ENCODE results near the gene EIF1B.
"Not testable (repeated sequence)": the region's sequence is repeated elsewhere in the genome, so short reads cannot be mapped to it uniquely, and the experiment has no call there.

The EIF1B gene

DNA sequence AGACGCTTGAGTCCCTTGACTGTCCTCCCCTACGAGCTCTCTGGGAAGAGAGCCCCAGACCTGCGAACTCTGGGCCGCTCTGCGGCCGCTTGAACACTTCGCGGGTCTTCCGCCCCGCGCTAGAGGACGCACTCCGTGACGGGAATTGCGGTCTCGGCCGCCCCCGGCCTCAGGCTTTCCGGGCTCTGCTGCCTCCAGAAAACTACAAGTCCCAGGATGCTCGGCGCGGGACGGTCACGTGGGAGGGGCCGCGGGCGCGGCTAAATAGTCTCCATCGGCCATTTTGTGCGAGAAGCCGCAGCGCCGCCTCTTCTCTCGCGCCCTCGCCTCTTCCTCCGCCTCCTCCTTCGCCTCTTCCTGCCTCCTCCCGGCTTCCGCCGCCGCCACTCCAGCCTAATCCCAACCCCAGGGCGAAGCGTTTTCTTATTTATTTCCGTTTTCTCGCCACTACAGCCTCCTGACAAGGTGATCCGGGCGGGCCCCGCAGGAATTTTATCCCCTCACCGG lies at the start of gene EIF1B:
EIF1B (plus strand) TSS at position 290 of the 507 bp plus-strand sequence. CDS start 235 bp downstream, outside the sequence.
- DNase-seq (ENCODE audit: low read depth in 2 of 2): peak; percentile 97 to 98

DNA sequence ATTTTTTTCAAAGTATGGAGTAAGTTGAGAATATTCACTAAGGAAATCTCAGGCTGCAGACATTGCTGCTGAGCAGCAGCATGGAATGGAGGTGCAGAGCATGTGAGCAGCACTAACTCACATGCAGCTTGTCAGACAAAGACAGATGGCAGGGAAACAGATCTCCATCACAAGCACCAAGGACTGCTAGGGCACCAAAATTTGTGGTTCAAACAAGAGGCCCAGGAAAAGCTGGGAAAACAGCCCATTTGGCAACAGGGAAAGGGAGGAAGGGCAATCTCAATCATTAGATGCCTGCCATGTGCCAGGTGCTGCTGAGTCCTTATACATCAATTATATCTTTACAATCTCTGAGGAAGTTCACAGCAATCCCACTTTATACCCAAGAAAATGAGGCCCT lies 47.2 kb upstream of the EIF1B start:
- no peak for DNase-seq (ENCODE audit: low read depth in 2 of 2)

DNA sequence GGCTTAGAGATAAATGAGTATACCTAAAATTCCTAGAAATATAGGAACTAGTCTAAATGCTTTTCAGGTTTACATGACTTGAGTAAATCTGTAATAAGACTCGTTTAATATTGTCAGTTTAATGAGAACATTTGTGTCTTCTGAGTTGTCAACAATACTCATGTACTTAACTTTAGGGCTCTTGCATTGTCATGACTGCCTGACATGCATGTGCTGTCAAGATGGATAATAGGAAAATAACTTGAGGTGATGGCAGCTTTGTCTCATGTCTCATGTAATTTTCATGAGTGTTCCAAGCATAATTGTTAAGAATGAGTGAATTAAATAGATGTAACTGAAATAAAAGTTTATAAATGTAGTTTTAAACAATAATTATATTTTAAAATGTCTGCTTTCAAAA lies 45.1 kb upstream of the EIF1B start:
- no peak for DNase-seq (ENCODE audit: low read depth in 2 of 2)

DNA sequence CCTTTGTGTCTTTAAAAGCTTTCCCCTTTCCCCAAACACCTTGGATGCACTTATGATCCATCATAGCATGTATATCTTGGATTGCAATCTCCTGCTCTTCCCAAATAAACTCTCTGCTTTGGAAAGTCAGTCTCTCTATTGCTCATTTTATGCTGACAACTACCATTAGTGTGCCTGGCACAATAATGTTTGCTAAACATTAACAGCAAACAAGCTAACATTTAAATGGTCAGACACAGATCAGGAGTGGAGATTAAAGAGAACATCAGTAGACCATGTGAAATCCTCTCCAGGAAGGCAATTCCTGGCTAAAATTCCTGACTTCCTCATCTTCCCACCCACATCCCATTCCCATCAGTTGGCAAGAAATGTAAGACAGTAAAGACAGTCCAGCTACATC lies 44.3 kb upstream of the EIF1B start:
- DNase-seq (ENCODE audit: low read depth in 2 of 2): no peak

DNA sequence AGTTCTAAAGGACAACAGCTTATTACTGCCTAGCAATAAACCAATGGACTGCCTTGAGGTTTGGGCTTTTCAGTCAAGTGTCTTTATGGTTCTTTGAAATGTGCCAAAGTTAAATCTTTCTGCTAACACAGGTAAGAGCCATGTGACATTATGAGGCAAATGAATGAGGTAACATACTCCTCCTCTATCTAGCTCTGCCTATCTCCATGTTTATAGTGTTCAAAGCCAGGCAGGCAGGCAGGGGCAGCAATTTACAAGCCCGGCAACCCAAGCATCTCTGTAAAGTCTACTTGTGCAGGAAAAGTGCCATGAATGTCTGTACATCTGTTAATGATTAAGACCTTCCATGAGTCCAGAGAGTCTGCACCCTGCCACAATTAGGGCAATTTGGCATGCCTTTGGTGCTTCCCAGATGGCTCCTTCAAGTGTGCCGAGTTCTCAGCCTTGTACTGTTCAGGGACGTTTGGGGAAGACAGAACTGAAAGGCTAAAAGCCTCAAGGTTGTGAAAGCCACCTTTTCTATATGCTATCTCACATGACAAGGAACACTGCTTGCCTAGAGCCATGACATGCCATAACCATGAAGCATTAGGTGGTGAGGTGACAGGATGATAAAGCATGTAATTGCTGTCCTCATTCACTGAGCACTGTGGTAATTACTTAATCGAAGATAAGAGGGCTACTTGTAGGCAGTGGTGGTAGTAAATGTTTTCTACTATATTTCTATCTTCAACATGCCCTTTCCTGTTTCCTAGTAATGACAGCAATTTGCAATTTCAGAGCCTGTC lies 41.4 kb upstream of the EIF1B start:
- no peak for DNase-seq (ENCODE audit: low read depth in 2 of 2)

DNA sequence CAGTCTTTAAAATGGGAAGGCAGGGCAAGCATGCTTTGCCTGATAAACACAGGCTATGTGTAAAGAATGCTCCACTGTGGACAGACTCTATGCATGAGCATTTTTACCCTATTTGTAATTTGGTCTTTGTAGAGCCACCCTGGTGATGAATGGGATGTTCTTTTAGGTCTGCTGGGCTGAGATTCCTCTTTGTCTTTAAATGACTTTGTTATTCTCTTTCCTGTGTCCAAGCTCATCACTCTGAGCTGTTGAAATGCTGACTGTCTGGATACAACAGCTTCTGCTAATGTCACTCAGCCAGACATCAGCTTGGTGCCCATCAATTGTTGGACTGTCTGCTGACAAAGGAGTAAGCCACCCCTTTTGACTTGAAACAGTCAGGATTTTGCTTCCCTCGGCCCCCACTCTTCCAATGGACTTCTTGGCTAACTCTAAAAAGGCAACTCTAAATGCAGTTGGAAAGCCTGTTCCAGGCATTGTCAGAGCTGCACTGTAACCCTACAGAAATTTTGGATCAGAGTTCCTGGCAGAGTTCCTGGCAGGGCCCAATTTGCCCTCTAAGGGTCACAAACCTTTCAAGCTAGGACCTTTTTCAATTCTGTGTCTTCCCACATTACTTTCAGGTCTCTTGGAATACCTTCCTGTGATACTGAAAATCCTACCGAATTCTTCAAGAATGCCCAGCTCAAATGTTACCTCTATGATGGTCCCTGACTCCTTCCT lies 40.5 kb upstream of the EIF1B start:
- no peak for DNase-seq (ENCODE audit: low read depth in 2 of 2)

DNA sequence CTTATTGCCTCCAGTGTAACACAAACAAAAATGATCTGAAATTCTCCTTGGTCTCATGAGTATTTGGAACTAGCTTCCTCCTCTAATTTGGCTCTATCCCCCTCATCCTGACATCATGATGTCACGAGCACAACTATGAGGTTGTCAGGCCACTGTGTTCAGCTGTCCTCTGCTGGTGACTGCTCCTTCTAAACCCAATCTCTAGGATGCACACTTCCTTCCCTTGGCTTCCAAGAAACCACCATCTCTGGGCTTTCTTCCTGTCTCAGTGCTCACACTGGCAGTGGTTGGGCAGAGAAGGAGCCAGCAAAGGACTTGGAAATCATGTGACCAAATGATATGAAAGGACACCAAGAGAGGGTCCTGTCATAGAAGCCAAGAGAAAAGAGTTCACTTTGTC lies 30.7 kb upstream of the EIF1B start:
- DNase-seq (ENCODE audit: low read depth in 2 of 2): no peak

DNA sequence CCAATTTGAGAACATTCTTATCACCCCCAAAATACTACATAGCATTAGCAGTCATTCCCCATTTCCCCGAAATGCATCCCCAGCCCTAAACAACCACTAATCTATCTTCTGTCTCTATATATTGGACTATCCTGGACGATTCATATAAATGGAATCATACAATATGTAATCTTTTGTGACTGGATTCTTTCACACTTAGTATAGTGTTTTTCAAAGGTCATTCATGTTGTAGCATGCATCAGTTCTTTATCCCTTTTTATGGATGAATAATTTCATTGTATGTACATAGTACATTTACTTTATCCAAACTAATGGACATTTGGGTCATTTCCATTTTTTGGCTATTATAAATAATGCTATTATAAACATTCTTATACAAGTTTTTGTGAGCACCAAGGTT lies 27.5 kb upstream of the EIF1B start:
- DNase-seq (ENCODE audit: low read depth in 2 of 2): no peak

DNA sequence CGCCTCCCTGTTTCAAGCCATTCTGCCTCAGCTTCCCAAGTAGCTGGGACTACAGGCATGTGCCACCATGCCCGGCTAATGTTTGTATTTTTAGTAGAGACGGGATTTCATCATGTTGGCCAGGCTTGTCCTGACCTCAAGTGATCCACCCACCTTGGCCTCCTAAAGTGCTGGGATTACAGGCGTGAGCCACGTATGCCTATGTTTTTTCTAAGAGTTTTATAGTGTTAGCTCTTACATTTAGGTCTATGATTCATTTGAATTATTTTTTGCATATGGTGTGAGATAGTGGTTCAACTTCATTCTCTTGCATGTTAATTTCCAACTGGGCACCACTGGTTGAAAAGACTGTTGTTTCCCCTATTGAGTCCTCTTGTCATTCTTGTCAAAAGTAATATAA lies 26.4 kb upstream of the EIF1B start:
- not testable (repeated sequence) for DNase-seq (ENCODE audit: low read depth in 2 of 2)

DNA sequence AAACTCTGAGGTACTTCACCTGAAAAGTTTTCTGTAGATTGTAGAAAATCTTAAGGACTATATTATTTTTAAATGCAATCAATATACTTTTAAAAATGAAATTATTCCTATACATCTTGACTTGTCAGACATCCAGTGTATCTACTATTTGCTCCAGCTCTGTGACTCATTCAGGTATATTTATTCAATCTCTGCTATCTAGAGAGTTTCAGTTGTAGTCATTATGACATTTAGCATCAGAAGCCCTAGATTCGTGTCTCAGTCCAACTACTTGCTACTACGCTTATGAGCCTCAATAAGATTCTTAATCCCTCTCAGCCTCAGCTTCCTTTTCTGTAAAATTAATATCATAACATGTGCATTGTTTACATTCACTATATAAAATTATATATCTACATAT lies 22.3 kb upstream of the EIF1B start:
- DNase-seq (ENCODE audit: low read depth in 2 of 2): no peak

DNA sequence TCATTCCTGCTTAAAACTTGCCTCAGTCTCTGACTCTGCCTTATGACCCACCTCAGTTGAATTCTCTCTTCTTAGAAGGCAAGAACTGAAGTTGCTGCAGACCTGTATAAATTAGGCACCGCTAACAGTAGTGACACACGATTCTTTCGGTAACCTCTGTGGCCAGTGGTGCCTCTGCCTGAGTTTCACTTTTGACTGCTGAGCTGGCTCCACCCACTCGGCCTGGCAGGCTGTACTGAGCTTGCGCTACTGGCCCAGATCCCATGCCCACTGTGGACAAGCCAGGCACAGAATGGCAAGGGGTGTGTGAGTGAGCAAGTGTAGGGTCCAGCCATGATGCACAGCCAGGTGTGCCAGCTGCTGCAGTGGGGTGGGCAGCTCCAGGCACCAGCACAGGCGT lies 19.1 kb upstream of the EIF1B start:
- DNase-seq (ENCODE audit: low read depth in 2 of 2): no peak

DNA sequence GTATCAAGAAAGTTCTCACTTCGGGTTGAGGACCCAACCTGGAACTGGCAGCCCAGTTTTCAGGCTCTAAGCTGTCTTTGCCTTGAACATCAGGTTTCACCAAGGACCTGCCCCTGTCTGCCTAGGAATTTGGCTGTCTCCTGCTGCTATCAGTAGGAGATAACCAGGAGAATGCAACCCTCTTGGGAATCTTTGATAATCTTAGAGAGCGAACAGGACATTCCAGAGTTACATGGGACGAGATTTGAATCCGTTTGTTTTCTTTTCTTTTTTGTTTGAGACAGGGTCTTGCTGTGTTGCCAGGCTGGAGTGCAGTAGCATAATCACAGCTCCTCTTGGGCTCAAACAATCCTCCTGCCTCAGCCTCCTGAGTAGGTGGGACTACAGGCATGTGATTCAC lies 18.0 kb upstream of the EIF1B start:
- DNase-seq (ENCODE audit: low read depth in 2 of 2): no peak

DNA sequence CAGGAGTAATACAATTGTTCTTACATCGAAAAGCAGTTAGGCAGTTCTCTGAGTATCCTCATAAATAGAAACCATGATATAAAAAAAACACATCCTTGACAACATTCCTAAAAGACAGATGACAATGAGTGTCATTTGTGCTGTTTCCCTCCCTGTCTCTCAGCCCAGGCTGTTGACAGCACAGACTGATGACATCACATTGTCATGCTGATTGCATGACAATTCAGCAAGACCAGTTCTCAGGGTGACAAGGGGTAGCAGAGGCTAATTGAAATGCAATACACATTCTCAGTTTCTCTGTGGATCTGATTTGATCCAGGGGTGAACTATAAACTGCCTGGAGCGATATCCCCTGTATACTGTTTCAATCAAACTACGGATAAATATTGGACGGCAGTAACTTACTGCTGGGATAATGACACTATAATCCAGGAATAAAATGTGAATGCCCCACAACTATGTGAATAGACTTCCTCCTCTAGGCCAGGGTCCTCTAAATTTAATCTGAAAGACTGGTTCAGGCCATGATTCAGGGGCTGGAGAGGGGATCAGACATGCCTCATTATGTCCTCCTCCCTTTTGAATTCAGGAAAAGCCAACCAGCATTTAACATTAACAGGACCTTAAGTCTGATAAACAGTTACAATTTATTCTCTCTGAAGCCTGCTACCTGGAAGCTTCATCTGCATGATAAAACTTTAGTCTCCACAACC lies 16.7 kb upstream of the EIF1B start:
- no peak for DNase-seq (ENCODE audit: low read depth in 2 of 2)

DNA sequence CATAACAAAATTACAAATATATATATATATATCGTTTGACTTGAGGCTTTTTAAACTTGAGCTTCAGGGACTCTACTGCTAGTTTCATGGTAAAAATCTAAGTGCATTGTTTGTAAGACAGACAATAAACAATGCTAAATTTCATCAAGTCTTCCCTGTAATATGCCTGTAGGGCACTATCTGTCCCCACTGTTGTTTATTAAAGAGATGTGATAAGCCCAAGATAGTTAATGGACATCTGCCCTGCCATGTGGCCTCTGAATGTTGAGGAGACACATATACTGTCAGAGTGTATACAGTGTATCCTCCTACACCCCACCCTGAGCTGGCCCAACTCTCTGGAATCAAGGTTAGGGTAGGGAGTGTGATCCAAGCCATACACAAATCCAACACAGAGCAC lies 15.1 kb upstream of the EIF1B start:
- no peak for DNase-seq (ENCODE audit: low read depth in 2 of 2)

DNA sequence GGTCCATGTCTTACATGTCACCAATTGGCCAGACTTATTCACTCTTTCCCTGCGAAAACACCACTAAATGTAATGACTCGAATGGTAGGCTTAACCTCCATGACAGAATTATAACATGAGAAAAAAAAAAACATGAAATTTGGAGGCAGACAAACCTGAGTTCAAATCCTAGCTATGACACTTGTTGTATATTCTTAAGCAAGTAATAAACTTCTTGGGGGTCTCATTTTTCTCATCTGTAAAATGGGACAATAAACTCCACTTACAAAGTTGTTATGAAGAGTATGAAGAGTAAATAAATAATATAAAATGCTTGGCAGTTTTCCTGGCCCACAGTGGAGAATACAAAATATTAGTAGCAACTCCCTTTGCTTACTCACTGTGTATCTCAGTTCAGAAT lies 11.4 kb upstream of the EIF1B start:
- no peak for DNase-seq (ENCODE audit: low read depth in 2 of 2)

DNA sequence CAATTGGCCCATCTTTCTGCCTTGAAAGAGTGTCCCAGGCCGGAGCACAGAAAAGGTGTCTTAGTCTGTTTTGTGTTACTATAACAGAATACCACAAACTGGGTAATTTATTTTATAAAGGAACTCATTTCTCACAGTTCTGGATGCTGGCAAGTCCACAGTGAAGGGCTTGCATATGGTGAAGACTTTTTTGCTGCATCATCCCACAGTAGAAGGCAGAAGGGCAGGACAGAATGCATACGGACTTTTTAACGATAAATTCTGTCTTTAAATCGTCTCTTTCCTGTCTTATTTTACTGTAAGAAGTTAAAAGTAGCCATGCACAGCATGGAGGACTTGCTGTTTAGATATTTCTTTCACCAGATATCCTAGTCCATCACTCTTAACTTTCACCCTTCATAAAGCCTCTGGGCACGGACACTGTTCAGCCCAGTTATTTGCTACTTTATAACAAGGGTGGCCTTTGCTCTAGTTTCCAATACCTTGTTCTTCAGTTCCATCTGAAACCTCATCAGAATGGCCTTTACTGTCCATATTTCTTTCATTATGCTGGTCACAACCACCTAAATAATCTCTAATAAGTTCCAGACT lies 10.3 kb upstream of the EIF1B start:
- no peak for DNase-seq (ENCODE audit: low read depth in 2 of 2)

DNA sequence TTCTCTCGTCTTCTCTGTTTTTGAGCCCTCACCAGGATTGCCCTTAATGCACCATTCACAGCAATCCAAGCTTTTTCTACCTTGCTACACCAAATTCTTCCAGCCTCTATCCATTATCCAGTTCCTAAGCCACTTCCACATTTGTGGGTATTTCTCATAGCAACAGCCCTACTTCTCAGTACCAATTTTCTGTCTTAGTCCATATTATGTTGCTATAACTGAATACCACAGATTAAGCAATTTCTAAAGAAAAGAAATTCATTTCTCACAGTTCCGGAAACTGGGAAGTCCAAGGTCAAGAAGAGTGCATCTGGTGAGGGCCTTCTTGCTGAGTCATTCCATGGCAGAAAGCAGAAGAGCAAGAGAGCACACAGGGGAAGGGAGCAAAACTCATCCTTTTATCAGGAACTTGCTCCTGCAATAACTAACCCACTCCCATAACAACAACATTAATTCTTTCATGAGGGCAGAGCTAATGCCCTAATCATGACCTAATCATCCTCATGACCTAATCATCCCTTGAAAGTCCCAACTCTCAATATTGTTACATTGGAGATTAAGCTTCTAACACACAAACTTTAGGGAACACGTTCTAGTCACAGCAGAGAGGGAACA lies 9.7 kb upstream of the EIF1B start:
- DNase-seq (ENCODE audit: low read depth in 2 of 2): no peak

DNA sequence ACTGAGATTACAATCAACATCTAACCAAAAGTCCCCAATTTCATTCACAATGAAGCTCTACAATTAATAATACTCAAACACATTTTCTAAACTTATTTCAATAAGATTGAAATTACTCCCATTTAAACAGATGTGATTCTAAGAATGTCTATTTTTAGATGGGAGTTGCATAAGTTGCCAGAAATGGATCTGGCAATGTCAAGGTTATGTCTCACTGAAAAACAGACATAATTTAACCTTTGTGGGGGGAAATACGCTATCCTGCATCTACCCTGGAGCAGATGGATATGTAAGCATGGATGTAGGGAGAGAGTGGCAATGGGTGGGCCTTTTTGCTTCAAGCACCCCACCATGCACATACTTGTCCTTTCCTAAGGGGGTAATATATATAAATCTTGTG lies 6.7 kb upstream of the EIF1B start:
- DNase-seq (ENCODE audit: low read depth in 2 of 2): no peak

DNA sequence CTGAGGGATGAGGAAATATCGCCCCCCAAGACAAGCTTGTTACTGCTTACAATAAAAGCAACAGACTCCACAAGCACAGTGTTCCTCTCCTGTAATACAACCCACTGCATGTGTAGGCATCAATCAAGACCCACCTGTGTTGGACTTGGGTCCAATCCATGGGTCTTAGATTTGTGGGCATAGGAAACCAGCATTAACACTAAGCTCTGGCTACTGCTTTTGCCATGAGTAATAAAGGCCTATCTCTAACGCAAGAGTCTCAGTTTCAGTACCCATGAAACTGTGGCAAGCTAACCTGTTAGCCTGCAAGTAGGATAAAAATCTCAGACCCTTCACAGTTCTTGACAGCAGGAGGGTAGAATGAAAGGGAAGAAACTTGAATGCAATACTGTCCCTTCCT lies 5.2 kb upstream of the EIF1B start:
- DNase-seq (ENCODE audit: low read depth in 2 of 2): no peak

DNA sequence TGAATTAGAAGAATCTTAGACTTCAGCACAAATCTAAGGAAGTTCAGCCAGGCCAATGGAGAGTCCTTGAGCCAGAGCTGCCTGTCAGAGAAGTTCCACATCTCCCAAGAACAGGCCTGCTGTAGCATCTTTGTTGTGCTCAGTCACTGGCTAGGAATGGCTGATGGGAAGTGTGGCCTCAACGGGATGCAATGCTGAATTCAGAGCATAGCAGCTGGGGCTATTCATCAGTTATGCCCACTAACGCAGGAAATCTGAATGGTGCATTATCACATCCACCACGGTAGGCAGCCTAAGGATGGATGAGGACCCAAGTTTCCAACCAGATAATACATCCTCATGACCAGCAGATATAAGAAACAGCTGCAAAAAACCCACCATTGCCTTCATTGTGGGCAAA lies 3.2 kb upstream of the EIF1B start:
- no peak for DNase-seq (ENCODE audit: low read depth in 2 of 2)

DNA sequence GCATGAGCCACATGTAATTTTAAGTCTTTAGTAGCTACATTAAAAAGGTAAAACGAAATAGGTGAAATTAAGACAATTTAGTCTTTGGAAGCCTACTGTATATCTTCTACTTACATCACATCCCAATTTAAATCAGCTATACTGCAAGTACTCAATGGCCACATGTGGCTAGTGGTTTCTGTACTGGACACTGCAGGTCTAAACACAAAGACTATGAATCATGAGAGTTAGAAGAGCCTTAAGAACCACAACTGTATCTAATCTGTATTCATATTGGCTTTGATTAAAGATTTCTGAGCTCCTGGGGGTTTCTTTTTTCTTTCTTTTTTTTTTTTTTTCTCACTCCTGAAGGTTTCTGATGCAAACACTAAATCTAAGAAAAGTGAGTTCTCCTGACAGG lies 2.3 kb upstream of the EIF1B start:
- no peak for DNase-seq (ENCODE audit: low read depth in 2 of 2)
